VCaP (cell line): ENCODE measurements around the gene CCDC157.

Source experiments
- H3K27ac ChIP-seq: fragments of 450-650 bp; 2 replicates; pipeline ENCODE4 v1.5.1; 2017
- TF ChIP-seq, protein P1 (sequence below): fragments of 450-650 bp; conservative IDR thresholded peaks from 2 replicates; pipeline ENCODE4 v1.5.1; 2017; ENCODE audit warnings: mild to moderate bottlenecking, moderate library complexity

The CCDC157 gene

DNA sequence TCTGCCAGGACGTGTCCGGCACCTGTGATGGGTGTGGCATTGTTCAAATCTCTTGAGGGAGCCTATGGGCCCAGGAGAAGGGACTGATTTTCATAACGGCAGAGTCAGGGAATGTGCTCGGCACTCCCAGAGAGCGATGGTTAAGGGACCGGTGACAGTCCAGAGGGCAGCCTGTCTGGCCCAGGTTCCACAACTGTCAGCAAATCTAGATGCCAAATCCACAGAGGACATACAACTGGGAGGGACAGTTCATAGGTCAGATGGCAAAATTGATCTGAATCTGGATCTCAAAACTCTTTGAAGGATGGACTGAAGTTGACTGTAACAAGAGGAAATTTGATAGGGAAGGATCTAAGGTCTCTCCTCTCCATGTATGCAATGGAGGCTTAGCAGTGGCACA is 47.5 kb downstream of the CCDC157 start:
- no peak overlapping the region for H3K27ac ChIP-seq
- TF ChIP-seq, protein P1, sequence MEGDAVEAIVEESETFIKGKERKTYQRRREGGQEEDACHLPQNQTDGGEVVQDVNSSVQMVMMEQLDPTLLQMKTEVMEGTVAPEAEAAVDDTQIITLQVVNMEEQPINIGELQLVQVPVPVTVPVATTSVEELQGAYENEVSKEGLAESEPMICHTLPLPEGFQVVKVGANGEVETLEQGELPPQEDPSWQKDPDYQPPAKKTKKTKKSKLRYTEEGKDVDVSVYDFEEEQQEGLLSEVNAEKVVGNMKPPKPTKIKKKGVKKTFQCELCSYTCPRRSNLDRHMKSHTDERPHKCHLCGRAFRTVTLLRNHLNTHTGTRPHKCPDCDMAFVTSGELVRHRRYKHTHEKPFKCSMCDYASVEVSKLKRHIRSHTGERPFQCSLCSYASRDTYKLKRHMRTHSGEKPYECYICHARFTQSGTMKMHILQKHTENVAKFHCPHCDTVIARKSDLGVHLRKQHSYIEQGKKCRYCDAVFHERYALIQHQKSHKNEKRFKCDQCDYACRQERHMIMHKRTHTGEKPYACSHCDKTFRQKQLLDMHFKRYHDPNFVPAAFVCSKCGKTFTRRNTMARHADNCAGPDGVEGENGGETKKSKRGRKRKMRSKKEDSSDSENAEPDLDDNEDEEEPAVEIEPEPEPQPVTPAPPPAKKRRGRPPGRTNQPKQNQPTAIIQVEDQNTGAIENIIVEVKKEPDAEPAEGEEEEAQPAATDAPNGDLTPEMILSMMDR = no peak

DNA sequence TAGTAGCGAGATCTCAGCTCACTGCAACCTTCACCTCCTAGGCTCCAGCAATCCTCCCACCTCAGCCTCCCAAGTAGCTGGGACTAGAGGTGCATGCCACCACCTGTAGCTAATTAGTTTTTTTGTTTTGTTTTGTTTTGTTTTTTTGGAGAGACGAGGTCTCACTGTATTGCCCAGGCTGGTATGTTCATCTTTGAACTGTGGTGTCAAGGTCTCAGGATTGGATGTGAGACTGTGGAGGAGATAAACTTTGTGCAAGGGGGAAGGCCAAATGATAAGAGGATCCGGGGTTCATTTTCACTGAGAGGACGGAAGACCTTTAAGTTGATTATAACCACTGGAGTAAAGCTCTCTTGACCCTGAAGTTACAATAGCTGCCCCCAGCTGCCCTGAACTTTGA is 48.9 kb downstream of the CCDC157 start:
- TF ChIP-seq, protein P1 = no peak
- H3K27ac ChIP-seq = no peak overlapping the region

DNA sequence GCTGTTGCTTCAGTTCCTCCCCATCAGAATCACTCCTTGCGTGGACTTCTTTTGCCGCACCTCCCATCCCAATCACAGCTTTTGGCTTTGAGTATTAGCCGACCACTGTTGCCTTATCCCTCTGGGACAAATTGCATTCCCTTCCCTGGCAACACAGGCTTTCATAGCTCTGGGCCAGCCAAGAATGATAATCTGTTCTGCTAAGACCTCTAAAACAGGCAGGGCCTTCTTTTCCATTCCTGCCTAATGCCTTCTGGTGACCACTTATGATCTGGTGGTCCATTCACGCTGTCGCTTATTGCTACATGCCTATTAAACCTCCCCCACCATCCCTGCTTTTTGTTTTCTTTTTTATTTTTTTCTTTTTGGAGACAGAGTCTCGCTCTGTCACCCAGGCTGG is 49.6 kb downstream of the CCDC157 start:
- no peak overlapping the region for H3K27ac ChIP-seq
- TF ChIP-seq, protein P1 = no peak

DNA sequence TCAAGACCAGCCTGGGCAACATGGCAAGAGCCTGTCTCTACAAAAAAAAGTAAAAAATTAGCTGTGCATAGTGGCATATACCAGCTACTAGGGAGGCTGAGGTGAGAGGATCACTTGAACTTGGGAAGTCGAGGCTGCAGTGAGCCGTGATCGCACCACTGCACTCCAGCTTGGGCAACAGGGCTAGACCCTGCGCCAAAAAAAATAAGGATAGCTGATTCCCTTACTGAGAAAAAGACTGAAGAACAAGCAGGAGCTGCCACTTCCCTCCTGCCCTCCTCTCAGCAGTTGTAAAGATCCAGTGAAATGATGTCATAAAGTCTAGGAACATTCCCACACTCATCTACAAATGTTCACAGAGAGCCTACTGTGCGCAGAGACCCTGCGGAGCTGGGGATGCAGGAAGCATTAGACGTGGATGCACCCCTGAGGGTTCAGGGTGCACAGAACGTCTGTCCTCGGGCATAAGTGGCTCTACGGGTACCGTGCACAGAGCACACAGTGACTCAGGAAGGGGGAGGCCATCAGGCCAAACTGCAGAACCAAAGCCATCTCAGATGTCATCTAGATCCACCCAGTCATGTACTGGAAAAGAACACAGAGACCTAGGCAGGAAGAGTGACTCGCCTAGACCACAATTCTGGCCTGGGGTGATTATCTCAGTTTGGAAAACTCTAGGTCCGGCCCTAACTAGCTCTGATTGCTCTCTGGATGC is 51.7 kb downstream of the CCDC157 start:
- TF ChIP-seq, protein P1 = no peak
- no peak overlapping the region for H3K27ac ChIP-seq

DNA sequence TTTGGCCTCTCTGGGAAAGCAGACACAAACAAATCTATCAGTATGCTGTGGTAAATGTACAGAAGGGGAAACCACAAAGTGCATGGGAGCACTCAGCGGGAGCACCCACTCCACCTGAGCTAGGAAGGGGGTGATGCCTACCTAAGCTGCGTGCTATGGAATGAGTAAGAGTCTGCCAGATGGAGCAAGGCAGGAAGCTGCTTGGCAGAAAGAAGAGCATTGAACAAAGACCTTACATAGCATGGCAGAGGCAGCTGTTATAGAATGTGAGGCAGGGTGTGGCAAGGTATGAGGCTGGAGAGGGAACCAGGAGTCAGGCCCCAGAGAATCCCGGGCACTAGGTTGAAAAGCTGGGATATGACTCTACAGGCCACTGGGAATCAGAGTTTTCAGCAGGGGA is 55.0 kb downstream of the CCDC157 start:
- H3K27ac ChIP-seq = no peak overlapping the region
- TF ChIP-seq, protein P1 = no peak

DNA sequence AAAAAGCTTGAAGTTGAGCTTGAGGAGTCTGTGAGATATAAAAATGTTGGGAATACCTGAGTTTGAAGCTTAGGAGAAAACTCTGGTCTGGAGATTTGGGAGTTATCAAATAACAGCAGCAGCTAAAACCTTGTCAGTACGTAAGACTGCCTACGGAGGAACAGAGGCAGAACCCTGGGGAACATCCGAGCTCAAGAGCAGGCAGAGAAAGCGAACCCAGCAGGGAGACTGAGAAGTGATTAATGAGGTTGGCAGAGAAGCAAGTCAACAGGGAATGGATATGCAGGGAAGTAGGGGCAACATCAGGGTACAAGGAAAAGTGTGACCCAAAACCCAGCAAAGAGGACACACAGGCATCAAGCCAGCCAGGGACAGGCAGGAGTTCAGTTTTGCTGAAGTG is 56.2 kb downstream of the CCDC157 start:
- no peak overlapping the region for H3K27ac ChIP-seq
- TF ChIP-seq, protein P1 = no peak

DNA sequence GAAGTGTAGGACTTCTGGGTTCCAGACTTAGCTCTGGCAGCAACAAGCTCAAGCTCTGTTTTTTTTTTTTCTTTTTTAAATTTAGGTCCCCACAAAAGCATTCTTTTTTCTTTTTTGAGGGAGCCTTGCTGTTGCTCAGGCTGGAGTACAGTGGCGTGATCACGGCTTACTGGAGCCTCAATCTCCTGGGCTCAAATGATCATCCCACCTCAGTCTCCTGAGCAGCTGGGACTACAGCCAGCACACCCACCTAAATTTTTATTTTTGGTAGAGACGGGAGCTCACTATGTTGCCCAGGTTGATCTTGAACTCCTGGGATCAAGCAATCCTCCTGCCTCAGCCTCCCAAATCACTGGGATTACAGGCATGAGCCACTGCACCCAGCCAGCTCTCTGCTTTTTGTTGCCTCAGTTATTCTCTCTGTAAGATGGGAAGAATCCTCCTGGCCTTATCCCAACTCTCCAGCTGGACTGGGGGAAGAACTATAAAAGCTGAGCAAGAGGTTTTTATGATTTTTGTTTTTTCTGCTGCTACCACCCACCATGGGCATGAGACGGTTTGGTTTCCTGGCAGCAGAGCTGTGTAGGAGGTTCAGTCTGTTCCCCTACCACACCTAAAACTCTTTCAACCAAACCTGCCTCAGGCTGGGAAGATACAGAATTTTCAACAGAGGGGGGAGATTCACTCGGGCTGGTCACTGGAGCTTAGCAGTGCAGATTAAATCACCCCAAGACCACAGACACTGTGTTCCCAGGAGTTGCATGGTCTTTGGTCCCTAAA is 57.1 kb downstream of the CCDC157 start:
- no peak overlapping the region for H3K27ac ChIP-seq
- TF ChIP-seq, protein P1 = no peak
